A673 (cell line): ENCODE data around the gene P3H4. TPM values are rescaled to one million over a fixed set of nuclear protein-coding genes. Genes with fewer than 3 reads are reported as not detected.

Experiments used
- BruUV-seq: library from RNA; stranded (reverse); fragments of 400-500 nt; replicated peaks from 2 replicates; lab custom pipeline; 2021; lab: Mats Ljungman, UMichigan
- CTCF ChIA-PET: fragments of 300-600 bp; sonication (Branson Sonifier 250); formaldehyde crosslinking; loops from one replicate; lab custom pipeline; 2022; ENCODE audit warnings: antibody characterized with exemption; lab: Charles Lee
- POLR2A ChIA-PET: fragments of 300-600 bp; sonication (Branson Sonifier 250); formaldehyde crosslinking; loops from one replicate; lab custom pipeline; 2022; ENCODE audit warnings: antibody characterized with exemption; ENCODE audit not compliant: low non-redundant PET; lab: Charles Lee
- DNase-seq: peaks from one replicate; pipeline ENCODE4 v3.0.0-alpha.2; 2015; ENCODE audit warnings: low spot score
- H3K27ac ChIP-seq: fragments of 200-600 bp; sonication (generic); 2 replicates; pipeline ENCODE4 v1.5.1; 2016; ENCODE audit warnings: mixed run types, low read depth, mild to moderate bottlenecking, mixed read lengths, antibody characterized with exemption, low read length; ENCODE audit not compliant: poor library complexity, severe bottlenecking
- H3K27me3 ChIP-seq: fragments of 200-600 bp; sonication (generic); replicated peaks from 2 replicates; pipeline ENCODE4 v1.6.1; 2017; ENCODE audit warnings: mixed run types, low read depth, mild to moderate bottlenecking, mixed read lengths, antibody characterized with exemption, low read length; ENCODE audit not compliant: insufficient read depth, poor library complexity
- H3K36me3 ChIP-seq: fragments of 200-600 bp; sonication (generic); 2 replicates; pipeline ENCODE4 v1.6.1; 2016; ENCODE audit warnings: mixed run types, mild to moderate bottlenecking, mixed read lengths, antibody characterized with exemption, low read length; ENCODE audit not compliant: insufficient read depth, poor library complexity, severe bottlenecking
- H3K4me1 ChIP-seq: fragments of 200-600 bp; sonication (generic); 2 replicates; pipeline ENCODE4 v1.6.1; 2017; ENCODE audit warnings: mixed run types, mild to moderate bottlenecking, mixed read lengths, antibody characterized with exemption, low read length; ENCODE audit not compliant: insufficient read depth, poor library complexity, severe bottlenecking
- H3K4me3 ChIP-seq: fragments of 200-600 bp; sonication (generic); 2 replicates; pipeline ENCODE4 v1.5.1; 2016; ENCODE audit warnings: low read depth, mixed run types, mild to moderate bottlenecking, mixed read lengths, low read length; ENCODE audit not compliant: poor library complexity, severe bottlenecking
- H3K9me3 ChIP-seq: fragments of 200-600 bp; sonication (generic); 2 replicates; pipeline ENCODE4 v1.6.1; 2016; ENCODE audit warnings: mixed run types, low read depth, mild to moderate bottlenecking, mixed read lengths, antibody characterized with exemption, low read length; ENCODE audit not compliant: poor library complexity, severe bottlenecking
- EZH2 ChIP-seq: fragments of 200-600 bp; sonication (generic); IDR thresholded peaks from 2 replicates; pipeline ENCODE4 v1.6.1; 2017; ENCODE audit warnings: borderline replicate concordance, low read depth, mild to moderate bottlenecking, mixed read lengths, antibody characterized with exemption, low read length; ENCODE audit not compliant: poor library complexity, severe bottlenecking
- intact Hi-C: fragments of 100-400 bp; cut with micrococcal nuclease; formaldehyde crosslinking; loops from one replicate; pipeline ENCODE4 v1.10.0; 2022; ENCODE audit not compliant: unreplicated experiment
- total RNA-seq: library from RNA; stranded (reverse); gene quantifications from 2 replicates; pipeline ENCODE4 v1.2.3, GENCODE V29; 2021
- TF ChIP-seq, protein P1 (sequence below): fragments of 300-800, 200-600 bp; sonication (generic); conservative IDR thresholded peaks from 2 replicates; pipeline ENCODE4 v1.5.1; 2017; ENCODE audit warnings: low read depth, mild to moderate bottlenecking, antibody characterized with exemption, low read length, moderate library complexity, mixed read lengths

The P3H4 gene
- total RNA-seq, 1 experiment from 2014 or later: 5.9 TPM

DNA sequence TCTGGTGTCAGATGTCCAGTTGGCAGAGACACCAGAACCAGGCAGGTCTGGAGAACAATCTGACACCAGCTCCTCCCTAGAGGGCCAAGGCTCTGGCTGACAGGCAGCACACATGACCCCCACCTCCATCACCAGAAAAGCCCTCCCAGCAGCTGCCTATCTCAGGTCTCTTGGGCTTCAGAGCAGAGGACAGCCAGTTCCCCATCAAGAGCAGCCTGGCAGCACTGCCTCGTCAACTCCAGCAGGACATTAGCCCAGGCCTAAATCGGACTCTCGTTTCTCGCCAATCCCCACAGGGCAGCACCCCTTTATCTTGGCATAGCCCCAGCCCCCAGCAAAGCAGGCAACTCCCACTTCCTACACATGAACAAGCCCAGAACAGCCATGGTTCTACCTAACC, 29.6 kb downstream of the P3H4 start:
- no peak for TF ChIP-seq EZH2
- TF ChIP-seq, protein P1, sequence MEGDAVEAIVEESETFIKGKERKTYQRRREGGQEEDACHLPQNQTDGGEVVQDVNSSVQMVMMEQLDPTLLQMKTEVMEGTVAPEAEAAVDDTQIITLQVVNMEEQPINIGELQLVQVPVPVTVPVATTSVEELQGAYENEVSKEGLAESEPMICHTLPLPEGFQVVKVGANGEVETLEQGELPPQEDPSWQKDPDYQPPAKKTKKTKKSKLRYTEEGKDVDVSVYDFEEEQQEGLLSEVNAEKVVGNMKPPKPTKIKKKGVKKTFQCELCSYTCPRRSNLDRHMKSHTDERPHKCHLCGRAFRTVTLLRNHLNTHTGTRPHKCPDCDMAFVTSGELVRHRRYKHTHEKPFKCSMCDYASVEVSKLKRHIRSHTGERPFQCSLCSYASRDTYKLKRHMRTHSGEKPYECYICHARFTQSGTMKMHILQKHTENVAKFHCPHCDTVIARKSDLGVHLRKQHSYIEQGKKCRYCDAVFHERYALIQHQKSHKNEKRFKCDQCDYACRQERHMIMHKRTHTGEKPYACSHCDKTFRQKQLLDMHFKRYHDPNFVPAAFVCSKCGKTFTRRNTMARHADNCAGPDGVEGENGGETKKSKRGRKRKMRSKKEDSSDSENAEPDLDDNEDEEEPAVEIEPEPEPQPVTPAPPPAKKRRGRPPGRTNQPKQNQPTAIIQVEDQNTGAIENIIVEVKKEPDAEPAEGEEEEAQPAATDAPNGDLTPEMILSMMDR: no peak
- H3K9me3 ChIP-seq: no peaks in the 10 kb centered on the region
- no peaks in the 10 kb centered on the region for H3K36me3 ChIP-seq
- DNase-seq: no peak
- CTCF ChIA-PET: no interaction called here
- H3K4me1 ChIP-seq: peaks cover 12% of the 10 kb centered on the region
- no TSS peak for BruUV-seq
- intact Hi-C loops: no loop called here
- no peaks in the 10 kb centered on the region for H3K27me3 ChIP-seq
- H3K27ac ChIP-seq: no peak overlapping the region
- POLR2A ChIA-PET: no interaction called here
- no peak overlapping the region for H3K4me3 ChIP-seq

DNA sequence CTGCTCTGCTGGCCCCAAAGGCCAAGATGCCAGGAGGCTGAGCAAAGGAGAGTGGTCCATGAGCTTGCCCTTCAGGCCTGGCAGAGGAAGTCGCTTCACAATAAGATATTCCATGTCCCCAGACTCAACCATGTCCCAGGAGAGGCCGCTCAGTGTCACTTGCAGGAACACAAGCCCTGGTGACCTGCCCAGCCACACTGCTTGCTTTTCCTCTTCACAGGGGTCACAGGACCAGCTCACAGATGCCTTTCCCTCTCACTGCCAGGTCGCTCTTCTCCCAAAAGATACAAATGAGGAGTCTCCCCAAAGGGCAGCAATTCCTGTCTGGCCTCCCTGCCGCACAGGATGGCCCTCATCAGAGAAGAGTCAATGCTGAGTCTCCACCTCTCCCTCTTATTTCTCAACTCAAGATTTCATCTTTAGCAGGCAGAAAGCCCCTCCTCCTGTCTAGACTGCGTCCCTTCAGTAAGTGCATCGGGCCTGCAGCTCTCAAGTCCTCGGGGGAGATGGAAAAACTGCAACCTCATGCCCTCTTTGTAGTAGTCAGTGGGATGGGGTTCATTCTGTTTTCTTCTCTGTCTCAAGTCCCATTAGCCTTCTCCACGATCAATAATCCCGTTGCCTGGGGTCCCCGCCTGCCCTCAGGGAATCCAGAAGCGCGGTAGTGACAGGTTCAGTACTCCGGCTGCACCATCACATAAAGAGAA, 30.2 kb downstream of the P3H4 start:
- no peak overlapping the region for H3K4me3 ChIP-seq
- H3K4me1 ChIP-seq: peaks cover 12% of the 10 kb centered on the region
- no peak overlapping the region for H3K27ac ChIP-seq
- TF ChIP-seq, protein P1: no peak
- TF ChIP-seq EZH2: no peak
- H3K9me3 ChIP-seq: no peaks in the 10 kb centered on the region
- intact Hi-C loops: no loop called here
- H3K27me3 ChIP-seq: no peaks in the 10 kb centered on the region
- ChIA-PET POLR2A (no interaction called here), CTCF (no interaction called here)
- H3K36me3 ChIP-seq: no peaks in the 10 kb centered on the region
- DNase-seq: no peak
- no TSS peak for BruUV-seq

GRCh38 chr17:41779954-41780353, 31.8 kb downstream of the P3H4 start:
- peaks cover 12% of the 10 kb centered on the region for H3K4me1 ChIP-seq
- CTCF ChIA-PET: interaction anchor here (0.7 kb wide), 1 partner anchor 10 kb away, joined by 3 read pairs; no protein-coding TSS in a partner anchor
- H3K9me3 ChIP-seq: no peaks in the 10 kb centered on the region
- no peak overlapping the region for H3K4me3 ChIP-seq
- POLR2A ChIA-PET: no interaction called here
- DNase-seq: no peak
- no peak for TF ChIP-seq EZH2
- TF ChIP-seq, protein P1: no peak
- intact Hi-C loops: no loop called here
- H3K27ac ChIP-seq: no peak overlapping the region
- no peaks in the 10 kb centered on the region for H3K27me3 ChIP-seq
- no TSS peak for BruUV-seq
- H3K36me3 ChIP-seq: no peaks in the 10 kb centered on the region
